Measurements from ENCODE around the gene GALT. TPM values are rescaled to one million over a fixed set of nuclear protein-coding genes. Genes with fewer than 3 reads are reported as not detected.
A peak's percentile ranks its signal among the peaks of the same experiment; 100 is the strongest.
"Not testable (repeated sequence)": the region's sequence is repeated elsewhere in the genome, so short reads cannot be mapped to it uniquely, and the experiment has no call there.

GALT gene
- polyA plus RNA-seq, 1 experiment, result 41.5 TPM

GRCh38 chr9:34637356-34638137 lies 8.9 kb upstream of the GALT start, which contains the start of gene SIGMAR1:
Gene SIGMAR1, minus strand, starts transcription at chr9:34637787. Its CDS starts 90 bp downstream, at chr9:34637697.
- H3K27me3 ChIP-seq (ENCODE audit: control insufficient read depth, insufficient read depth, low read length), result no peaks in the 10 kb centered on the region
- CTCF ChIA-PET, result interaction anchor here (1.0 to 9.7 kb wide), 8 partner anchors 8 to 90 kb away, joined by 3 to 112 read pairs (median 7); partner anchors contain the start of genes CCL27, GALT, IL11RA and RPP25L
- no peaks in the 10 kb centered on the region for H3K36me3 ChIP-seq (ENCODE audit: control insufficient read depth, insufficient read depth, low read length)
- POLR2A ChIA-PET, result interaction anchor here (1.1 to 1.2 kb wide), 2 partner anchors 9 to 28 kb away, joined by 4 to 5 read pairs; partner anchors contain the start of gene GALT
- H3K4me3 ChIP-seq (ENCODE audit: low read depth, low read length), result peak within 1 kb of the TSS; percentile 78
- DNase-seq (ENCODE audit: low read depth), result no peak
- TF ChIP-seq, protein P1, sequence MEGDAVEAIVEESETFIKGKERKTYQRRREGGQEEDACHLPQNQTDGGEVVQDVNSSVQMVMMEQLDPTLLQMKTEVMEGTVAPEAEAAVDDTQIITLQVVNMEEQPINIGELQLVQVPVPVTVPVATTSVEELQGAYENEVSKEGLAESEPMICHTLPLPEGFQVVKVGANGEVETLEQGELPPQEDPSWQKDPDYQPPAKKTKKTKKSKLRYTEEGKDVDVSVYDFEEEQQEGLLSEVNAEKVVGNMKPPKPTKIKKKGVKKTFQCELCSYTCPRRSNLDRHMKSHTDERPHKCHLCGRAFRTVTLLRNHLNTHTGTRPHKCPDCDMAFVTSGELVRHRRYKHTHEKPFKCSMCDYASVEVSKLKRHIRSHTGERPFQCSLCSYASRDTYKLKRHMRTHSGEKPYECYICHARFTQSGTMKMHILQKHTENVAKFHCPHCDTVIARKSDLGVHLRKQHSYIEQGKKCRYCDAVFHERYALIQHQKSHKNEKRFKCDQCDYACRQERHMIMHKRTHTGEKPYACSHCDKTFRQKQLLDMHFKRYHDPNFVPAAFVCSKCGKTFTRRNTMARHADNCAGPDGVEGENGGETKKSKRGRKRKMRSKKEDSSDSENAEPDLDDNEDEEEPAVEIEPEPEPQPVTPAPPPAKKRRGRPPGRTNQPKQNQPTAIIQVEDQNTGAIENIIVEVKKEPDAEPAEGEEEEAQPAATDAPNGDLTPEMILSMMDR (IDR thresholded peaks at IDR 0.05; ENCODE audit: insufficient read depth, low read depth, low read length), result no peak

DNA sequence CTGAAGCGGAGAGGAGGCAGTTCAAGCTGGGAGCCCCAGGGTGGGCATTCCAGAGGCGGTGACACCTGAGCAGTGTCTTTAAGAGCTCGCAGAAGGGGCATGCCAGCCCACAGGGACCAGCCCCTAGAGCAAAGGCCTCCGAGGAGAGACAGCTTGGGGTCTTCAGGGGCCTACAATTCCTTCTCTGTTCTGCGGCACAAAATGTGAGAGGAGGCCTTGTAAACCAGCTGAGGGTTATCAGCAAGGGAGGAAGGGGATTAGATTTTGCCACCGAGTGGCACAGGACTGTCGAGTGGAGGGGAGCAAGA lies 8.4 kb upstream of the GALT start:
- POLR2A ChIA-PET, result interaction anchor here (1.1 to 1.2 kb wide), 2 partner anchors 8 to 27 kb away, joined by 4 to 5 read pairs; partner anchors contain the start of gene GALT
- TF ChIP-seq, protein P1 (IDR thresholded peaks at IDR 0.05; ENCODE audit: insufficient read depth, low read depth, low read length), result no peak
- CTCF ChIA-PET, result interaction anchor here (1.0 to 9.7 kb wide), 8 partner anchors 8 to 90 kb away, joined by 3 to 112 read pairs (median 7); partner anchors contain the start of genes CCL27, GALT, IL11RA and RPP25L

GRCh38 chr9:34639322-34639721 lies 7.2 kb upstream of the GALT start:
- POLR2A ChIA-PET; H3K27me3 ChIP-seq (ENCODE audit: control insufficient read depth, insufficient read depth, low read length); DNase-seq (ENCODE audit: low read depth); H3K36me3 ChIP-seq (ENCODE audit: control insufficient read depth, insufficient read depth, low read length); H3K4me3 ChIP-seq (ENCODE audit: low read depth, low read length): not testable (repeated sequence)
- CTCF ChIA-PET, result interaction anchor here (0.7 to 7.9 kb wide), 4 partner anchors 7 to 92 kb away, joined by 3 to 87 read pairs (median 20); partner anchors contain the start of gene GALT

More for the DNA sequence above, 8.4 kb upstream of the GALT start:
- DNase-seq (ENCODE audit: low read depth), result no peak
- no peaks in the 10 kb centered on the region for H3K27me3 ChIP-seq (ENCODE audit: control insufficient read depth, insufficient read depth, low read length)
- peak overlapping the region; percentile 78 for H3K4me3 ChIP-seq (ENCODE audit: low read depth, low read length)
- H3K36me3 ChIP-seq (ENCODE audit: control insufficient read depth, insufficient read depth, low read length), result no peaks in the 10 kb centered on the region

GRCh38 chr9:34642679-34643078 lies 3.8 kb upstream of the GALT start:
- no peaks in the 10 kb centered on the region; the same call in 1 of the 2 replicates for H3K27me3 ChIP-seq (ENCODE audit: control insufficient read depth, insufficient read depth, low read length)
- no peak for DNase-seq (ENCODE audit: low read depth)
- H3K4me3 ChIP-seq (ENCODE audit: low read depth, low read length), result no peak overlapping the region
- CTCF ChIA-PET, result interaction anchor here (8.1 kb wide), 1 partner anchor 7 kb away, joined by 87 read pairs; the partner anchor contains the start of gene SIGMAR1
- H3K36me3 ChIP-seq (ENCODE audit: control insufficient read depth, insufficient read depth, low read length), result no peaks in the 10 kb centered on the region
- TF ChIP-seq, protein P1 (IDR thresholded peaks at IDR 0.05; ENCODE audit: insufficient read depth, low read depth, low read length), result no peak
- POLR2A ChIA-PET, result no interaction called here

DNA sequence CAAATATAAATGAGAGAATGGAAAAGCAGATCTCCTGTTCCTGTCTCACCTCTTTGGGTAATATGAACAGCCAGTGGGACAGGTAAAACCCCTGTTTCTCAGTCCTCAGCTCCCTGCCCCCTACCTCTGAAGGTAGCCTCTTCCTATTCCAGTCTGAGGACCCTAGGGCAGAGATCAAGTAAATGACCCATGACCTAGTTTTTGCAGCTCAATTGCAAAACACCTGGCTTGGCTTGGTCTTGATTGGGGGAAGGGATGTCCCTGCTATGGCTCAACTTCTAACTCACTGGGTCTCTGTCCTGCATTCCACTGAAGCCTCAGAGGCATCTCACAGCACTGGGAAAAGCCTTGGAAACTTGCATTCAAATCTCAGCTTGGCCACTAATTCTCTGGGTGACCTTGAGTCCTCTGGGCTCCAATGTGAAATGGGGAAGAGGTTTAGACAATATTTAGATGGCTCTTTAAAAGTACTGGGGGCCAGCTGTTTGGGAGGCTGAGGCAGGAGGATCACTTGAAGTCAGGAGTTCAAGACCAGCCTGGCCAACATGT lies 1.6 kb upstream of the GALT start:
- POLR2A ChIA-PET, result no interaction called here
- Histone ChIP-seq H3K4me3 (ENCODE audit: low read depth, low read length) (no peak overlapping the region), H3K27me3 (ENCODE audit: control insufficient read depth, insufficient read depth, low read length) (no peaks in the 10 kb centered on the region; the same call in 1 of the 2 replicates), H3K36me3 (ENCODE audit: control insufficient read depth, insufficient read depth, low read length) (peaks cover 11% of the 10 kb centered on the region)
- TF ChIP-seq, protein P1 (IDR thresholded peaks at IDR 0.05; ENCODE audit: insufficient read depth, low read depth, low read length), result no peak
- CTCF ChIA-PET, result interaction anchor here (8.1 kb wide), 1 partner anchor 9 kb away, joined by 87 read pairs; the partner anchor contains the start of gene SIGMAR1
- DNase-seq (ENCODE audit: low read depth), result no peak

Data from BJ (cell line).